ENCODE results near the gene TMCC3. TPM values are rescaled to one million over a fixed set of nuclear protein-coding genes. Genes with fewer than 3 reads are reported as not detected.

Gene TMCC3
- total and polyA plus RNA-seq, 2 of the 13 experiments (the other 11 are each of a cell fraction or from before 2014, with no cell fraction given), result not detected

DNA sequence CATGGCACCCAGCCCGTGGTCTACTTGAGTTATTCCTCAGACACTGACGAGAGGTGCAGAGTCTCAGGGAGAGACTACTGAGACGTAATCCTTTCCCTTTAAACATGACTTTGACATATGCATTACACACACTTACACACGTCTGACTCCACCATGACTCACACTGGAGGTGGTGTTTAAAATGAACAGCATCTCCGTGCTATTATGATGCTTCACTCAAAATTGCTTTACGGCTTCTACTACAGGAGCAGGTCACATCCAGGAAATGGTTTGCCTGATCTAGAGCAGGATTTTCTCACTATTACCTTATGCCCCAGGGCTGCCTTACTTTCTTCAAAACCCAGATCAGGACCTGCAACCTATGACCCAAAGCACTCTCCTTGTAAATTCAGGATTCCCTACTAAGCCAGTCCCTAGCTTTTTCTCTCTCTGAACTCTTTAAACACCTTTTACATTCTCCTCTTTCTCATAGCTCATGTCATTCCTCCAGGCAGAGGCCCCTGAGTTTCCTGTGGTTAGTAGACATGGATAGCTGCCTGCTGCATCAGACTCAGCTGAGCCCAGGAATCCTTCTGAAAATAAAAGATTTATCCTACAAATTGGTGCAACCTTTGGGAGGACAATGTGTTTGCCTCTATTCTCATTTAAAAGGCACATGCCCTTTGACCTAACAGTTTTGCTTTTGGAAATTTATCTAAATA is 31.2 kb downstream of the TMCC3 start:
- no peak overlapping the region for H3K27ac ChIP-seq (ENCODE audit: extremely low read length, insufficient read depth, low read length)

DNA sequence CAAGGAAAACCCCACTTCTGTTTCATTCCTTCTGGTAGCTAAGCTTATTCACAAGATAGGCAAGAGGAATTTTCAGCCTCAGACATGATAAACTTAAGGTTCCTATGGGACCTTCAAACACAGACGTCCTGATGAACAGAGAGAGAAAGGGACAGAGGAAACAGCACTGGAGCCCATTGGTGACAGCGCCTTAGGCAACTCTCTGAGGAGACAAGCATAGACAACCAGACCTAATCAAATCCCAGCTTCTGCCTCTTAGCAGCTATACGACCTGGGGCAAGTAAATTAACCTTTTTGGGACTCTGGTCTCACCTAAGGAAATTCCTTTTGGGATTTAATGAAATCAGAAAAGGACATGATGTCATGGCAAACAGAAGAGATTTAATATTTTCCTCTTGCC is 33.3 kb downstream of the TMCC3 start:
- intact Hi-C loops (cut with micrococcal nuclease; ENCODE audit: unreplicated experiment), result no loop called here
- CTCF ChIA-PET (ENCODE audit: low intra/inter-chr PET ratio, low total read pairs), result no interaction called here
- Histone ChIP-seq H3K9me3 (ENCODE audit: low read length) (no peaks in the 10 kb centered on the region), H3K4me3 (replicated peaks in 1 of 3; ENCODE audit: insufficient read depth in 1 of 3, low read depth in 2 of 3, low read length in 3 of 3) (no peak overlapping the region), H3K4me1 (ENCODE audit: insufficient read depth, low read length) (peaks cover 41% of the 10 kb centered on the region), H3K9ac (ENCODE audit: insufficient read depth, low read depth, low read length) (no peak overlapping the region), H3K27me3 (ENCODE audit: control insufficient read depth in 1 of 2, insufficient read depth in 2 of 2, low read length in 2 of 2) (no peaks in the 10 kb centered on the region; a peak in 1 of 5 replicates), H3K27ac (ENCODE audit: extremely low read length, insufficient read depth, low read length) (no peak overlapping the region), H3K79me2 (ENCODE audit: insufficient read depth, low read length) (no peaks in the 10 kb centered on the region), H4K20me1 (ENCODE audit: insufficient read depth, low read length) (no peaks in the 10 kb centered on the region), H2AFZ (ENCODE audit: low read length) (no peak overlapping the region), H3K36me3 (replicated peaks in 1 of 2; ENCODE audit: control insufficient read depth in 1 of 2, insufficient read depth in 2 of 2, low read length in 2 of 2) (no peaks in the 10 kb centered on the region), H3K4me2 (ENCODE audit: low read depth, low read length) (no peak overlapping the region)
- ATAC-seq (no peak), DNase-seq (ENCODE audit: low spot score) (no peak), FAIRE-seq (no peak)
- in situ Hi-C loops (cut with HindIII; ENCODE audit: extremely low pct_ligation_motif_present, low pct_unique_long_range_greater_than_20kb), result no loop called here
- BruUV-seq (replicated peaks), result no TSS peak
- POLR2A ChIA-PET, result no interaction called here
- WGBS (ENCODE audit: low lambda C conversion rate), result 25% methylated on average over 3 of the region's 3 CpGs
- TF ChIP-seq PHB2 (IDR thresholded peaks at IDR 0.05; ENCODE audit: partially characterized antibody) (no peak), GABPA (IDR thresholded peaks at IDR 0.05; ENCODE audit: low read depth, low read length) (no peak), GABPA (CRISPR knock-in tag; IDR thresholded peaks at IDR 0.05; ENCODE audit: low read depth) (no peak), NRL (CRISPR knock-in tag; IDR thresholded peaks at IDR 0.05; ENCODE audit: borderline replicate concordance) (no peak), ZNF709 (CRISPR knock-in tag; IDR thresholded peaks at IDR 0.05) (no peak), GTF2F1 (IDR thresholded peaks at IDR 0.05; ENCODE audit: low read length) (no peak), ZNF121 (CRISPR knock-in tag; IDR thresholded peaks at IDR 0.05) (no peak), RFX5 (IDR thresholded peaks at IDR 0.05; ENCODE audit: low read depth, low read length) (no peak), FOSL1 (CRISPR knock-in tag; IDR thresholded peaks at IDR 0.05; ENCODE audit: borderline replicate concordance) (no peak), AGO2 (optimal IDR thresholded peaks at IDR 0.05; ENCODE audit: low read depth, low read length) (no peak), POLR2AphosphoS5 (IDR thresholded peaks at IDR 0.05; ENCODE audit: low read depth, low read length) (no peak)
- TF ChIP-seq, protein P1, sequence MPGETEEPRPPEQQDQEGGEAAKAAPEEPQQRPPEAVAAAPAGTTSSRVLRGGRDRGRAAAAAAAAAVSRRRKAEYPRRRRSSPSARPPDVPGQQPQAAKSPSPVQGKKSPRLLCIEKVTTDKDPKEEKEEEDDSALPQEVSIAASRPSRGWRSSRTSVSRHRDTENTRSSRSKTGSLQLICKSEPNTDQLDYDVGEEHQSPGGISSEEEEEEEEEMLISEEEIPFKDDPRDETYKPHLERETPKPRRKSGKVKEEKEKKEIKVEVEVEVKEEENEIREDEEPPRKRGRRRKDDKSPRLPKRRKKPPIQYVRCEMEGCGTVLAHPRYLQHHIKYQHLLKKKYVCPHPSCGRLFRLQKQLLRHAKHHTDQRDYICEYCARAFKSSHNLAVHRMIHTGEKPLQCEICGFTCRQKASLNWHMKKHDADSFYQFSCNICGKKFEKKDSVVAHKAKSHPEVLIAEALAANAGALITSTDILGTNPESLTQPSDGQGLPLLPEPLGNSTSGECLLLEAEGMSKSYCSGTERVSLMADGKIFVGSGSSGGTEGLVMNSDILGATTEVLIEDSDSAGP (CRISPR knock-in tag; IDR thresholded peaks at IDR 0.05; ENCODE audit: borderline replicate concordance), result no peak

More for the DNA sequence above, 31.2 kb downstream of the TMCC3 start:
- BruUV-seq (replicated peaks), result no TSS peak
- intact Hi-C loops (cut with micrococcal nuclease; ENCODE audit: unreplicated experiment), result no loop called here
- CTCF ChIA-PET (ENCODE audit: low intra/inter-chr PET ratio, low total read pairs), result no interaction called here
- peaks cover 40% of the 10 kb centered on the region for H3K4me1 ChIP-seq (ENCODE audit: insufficient read depth, low read length)
- H4K20me1 ChIP-seq (ENCODE audit: insufficient read depth, low read length), result no peaks in the 10 kb centered on the region
- no peak overlapping the region for H3K4me2 ChIP-seq (ENCODE audit: low read depth, low read length)
- no peak overlapping the region for H3K4me3 ChIP-seq (replicated peaks in 1 of 3; ENCODE audit: insufficient read depth in 1 of 3, low read depth in 2 of 3, low read length in 3 of 3)
- H3K36me3 ChIP-seq (replicated peaks in 1 of 2; ENCODE audit: control insufficient read depth in 1 of 2, insufficient read depth in 2 of 2, low read length in 2 of 2), result no peaks in the 10 kb centered on the region
- FAIRE-seq (no peak), ATAC-seq (no peak), DNase-seq (ENCODE audit: low spot score) (no peak)
- WGBS (ENCODE audit: low lambda C conversion rate), result 5% methylated on average over 6 of the region's 6 CpGs
- no peak for TF ChIP-seq CEBPB (IDR thresholded peaks at IDR 0.05; ENCODE audit: borderline replicate concordance, low read depth, low read length)
- TF ChIP-seq, protein P2, sequence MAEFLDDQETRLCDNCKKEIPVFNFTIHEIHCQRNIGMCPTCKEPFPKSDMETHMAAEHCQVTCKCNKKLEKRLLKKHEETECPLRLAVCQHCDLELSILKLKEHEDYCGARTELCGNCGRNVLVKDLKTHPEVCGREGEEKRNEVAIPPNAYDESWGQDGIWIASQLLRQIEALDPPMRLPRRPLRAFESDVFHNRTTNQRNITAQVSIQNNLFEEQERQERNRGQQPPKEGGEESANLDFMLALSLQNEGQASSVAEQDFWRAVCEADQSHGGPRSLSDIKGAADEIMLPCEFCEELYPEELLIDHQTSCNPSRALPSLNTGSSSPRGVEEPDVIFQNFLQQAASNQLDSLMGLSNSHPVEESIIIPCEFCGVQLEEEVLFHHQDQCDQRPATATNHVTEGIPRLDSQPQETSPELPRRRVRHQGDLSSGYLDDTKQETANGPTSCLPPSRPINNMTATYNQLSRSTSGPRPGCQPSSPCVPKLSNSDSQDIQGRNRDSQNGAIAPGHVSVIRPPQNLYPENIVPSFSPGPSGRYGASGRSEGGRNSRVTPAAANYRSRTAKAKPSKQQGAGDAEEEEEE (CRISPR knock-in tag; IDR thresholded peaks at IDR 0.05; ENCODE audit: borderline replicate concordance), result no peak
- TF ChIP-seq, protein P3, sequence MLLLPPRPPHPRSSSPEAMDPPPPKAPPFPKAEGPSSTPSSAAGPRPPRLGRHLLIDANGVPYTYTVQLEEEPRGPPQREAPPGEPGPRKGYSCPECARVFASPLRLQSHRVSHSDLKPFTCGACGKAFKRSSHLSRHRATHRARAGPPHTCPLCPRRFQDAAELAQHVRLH (CRISPR knock-in tag; IDR thresholded peaks at IDR 0.05; ENCODE audit: borderline replicate concordance, low read depth), result no peak
- H2AFZ ChIP-seq (ENCODE audit: low read length), result no peak overlapping the region
- no peak overlapping the region for H3K9ac ChIP-seq (ENCODE audit: insufficient read depth, low read depth, low read length)
- no peaks in the 10 kb centered on the region for H3K9me3 ChIP-seq (ENCODE audit: low read length)
- H3K27me3 ChIP-seq (ENCODE audit: control insufficient read depth in 1 of 2, insufficient read depth in 2 of 2, low read length in 2 of 2), result no peaks in the 10 kb centered on the region; a peak in 1 of 5 replicates
- no peaks in the 10 kb centered on the region for H3K79me2 ChIP-seq (ENCODE audit: insufficient read depth, low read length)
- in situ Hi-C loops (cut with HindIII; ENCODE audit: extremely low pct_ligation_motif_present, low pct_unique_long_range_greater_than_20kb), result no loop called here
- POLR2A ChIA-PET, result no interaction called here
